GM18858 (cell line): ENCODE measurements around the gene RPTOR.
"Not testable (repeated sequence)": the region's sequence is repeated elsewhere in the genome, so short reads cannot be mapped to it uniquely, and the experiment has no call there.

Source experiments
- ATAC-seq: cut with Tn5 transposase; IDR thresholded peaks from one replicate; pipeline ENCODE4 v1.9.1; 2021; ENCODE audit not compliant: unreplicated experiment

The RPTOR gene

GRCh38 chr17:80760511-80760911 lies 215.9 kb downstream of the RPTOR start:
- no peak for ATAC-seq

- ATAC-seq: no peak
Measured at GRCh38 chr17:80761110-80761871, 216.7 kb downstream of the RPTOR start.

- no peak for ATAC-seq
Measured at GRCh38 chr17:80762076-80762475, 217.4 kb downstream of the RPTOR start.

- ATAC-seq: no peak
Measured at GRCh38 chr17:80763293-80763867, 218.7 kb downstream of the RPTOR start.

GRCh38 chr17:80764627-80765145 lies 220.0 kb downstream of the RPTOR start:
- not testable (repeated sequence) for ATAC-seq

- no peak for ATAC-seq
Measured at GRCh38 chr17:80765241-80765961, 220.8 kb downstream of the RPTOR start.

- no peak for ATAC-seq
Measured at GRCh38 chr17:80766290-80766855, 221.7 kb downstream of the RPTOR start.

- no peak for ATAC-seq
Measured at GRCh38 chr17:80768389-80768788, 223.8 kb downstream of the RPTOR start.

- no peak for ATAC-seq
Measured at GRCh38 chr17:80768936-80769335, 224.3 kb downstream of the RPTOR start.

- no peak for ATAC-seq
Measured at GRCh38 chr17:80769516-80769915, 224.9 kb downstream of the RPTOR start.

GRCh38 chr17:80769936-80770625 lies 225.4 kb downstream of the RPTOR start:
- ATAC-seq: no peak

GRCh38 chr17:80770881-80771611 lies 226.4 kb downstream of the RPTOR start:
- no peak for ATAC-seq

- ATAC-seq: no peak
Measured at GRCh38 chr17:80771612-80772005, 227.0 kb downstream of the RPTOR start.

GRCh38 chr17:80772906-80773242 lies 228.2 kb downstream of the RPTOR start:
- ATAC-seq: no peak

GRCh38 chr17:80773243-80773991 lies 228.8 kb downstream of the RPTOR start:
- no peak for ATAC-seq

- ATAC-seq: no peak
Measured at GRCh38 chr17:80774146-80774545, 229.5 kb downstream of the RPTOR start.

- ATAC-seq: no peak
Measured at GRCh38 chr17:80774643-80775281, 230.1 kb downstream of the RPTOR start.

GRCh38 chr17:80775863-80776262 lies 231.2 kb downstream of the RPTOR start:
- ATAC-seq: no peak

GRCh38 chr17:80777274-80777673 lies 232.6 kb downstream of the RPTOR start:
- no peak for ATAC-seq
